Small intestine (tissue), 7 donors: ENCODE results near the gene PC. TPM values are rescaled to one million over a fixed set of nuclear protein-coding genes. Genes with fewer than 3 reads are reported as not detected.

ENCODE experiments used
- DNase-seq, 2 donors: peaks; one replicate each; pipeline versions ENCODE4 v3.0.0 to v3.0.0-alpha.2; 2013
- FAIRE-seq: peaks from 2 replicates; lab custom pipeline; 2012; peaks lifted over from hg19 to GRCh38; lab: Jason Lieb, UNC
- H3K27ac ChIP-seq, 3 donors: one replicate each; pipeline ENCODE4 v1.5.1; 2013; ENCODE audit warnings: low read length in 2 of 3, mild to moderate bottlenecking in 2 of 3, control low read depth in 1 of 3, inconsistent platforms in 1 of 3, low read depth in 1 of 3, moderate library complexity in 1 of 3
- H3K27me3 ChIP-seq, 3 donors: one replicate each; pipeline ENCODE4 v1.6.1; 2013; ENCODE audit warnings: low read length in 3 of 3, inconsistent platforms in 1 of 3; ENCODE audit not compliant: control insufficient read depth in 3 of 3, insufficient read depth in 3 of 3
- H3K36me3 ChIP-seq, 3 donors: one replicate each; pipeline ENCODE4 v1.6.1; 2013; ENCODE audit warnings: low read length in 3 of 3, inconsistent platforms in 1 of 3, low read depth in 1 of 3, mild to moderate bottlenecking in 1 of 3, moderate library complexity in 1 of 3; ENCODE audit not compliant: control insufficient read depth in 3 of 3, insufficient read depth in 2 of 3
- H3K4me1 ChIP-seq, 3 donors: one replicate each; pipeline ENCODE4 v1.6.1; 2013; ENCODE audit warnings: low read length in 2 of 3, inconsistent platforms in 1 of 3, low read depth in 1 of 3, mild to moderate bottlenecking in 1 of 3, moderate library complexity in 1 of 3; ENCODE audit not compliant: control insufficient read depth in 3 of 3, insufficient read depth in 2 of 3
- H3K4me3 ChIP-seq, 3 donors: one replicate each; pipeline ENCODE4 v1.5.1; 2013; ENCODE audit warnings: low read length in 3 of 3, control low read depth in 1 of 3, inconsistent platforms in 1 of 3, low read depth in 1 of 3, mild to moderate bottlenecking in 1 of 3, moderate library complexity in 1 of 3
- H3K9me3 ChIP-seq, 2 donors: one replicate each; pipeline ENCODE4 v1.6.1; 2013; ENCODE audit warnings: low read depth in 1 of 2, low read length in 1 of 2; ENCODE audit not compliant: control insufficient read depth in 2 of 2, insufficient read depth in 1 of 2
- WGBS, 3 donors: extraction: QIAGEN DNeasy Blood & Tissue Kit; methylation state at CpG; one replicate each; pipeline ENCODE4 v1.1.7; 2013; 5-methylcytosine and 5-hydroxymethylcytosine counted together
- polyA plus RNA-seq, 4 donors: library from polyadenylated mRNA; stranded (reverse) in 3 of 4; unstranded in 1 of 4; fragments of 200-250 nt in 3 of 4; fragments of 120-200 nt in 1 of 4; gene quantifications; one replicate each; pipeline versions ENCODE4 v1.2.1 to v1.2.3, GENCODE V29; 2013
- donor health status: healthy with polysubstance abuse.
- donor health status: control.
- donor health status: control.
- donor health status: Bipolar disorder and iron deficiency.
- donor health status: healthy.

The PC gene
- polyA plus RNA-seq, 4 donors: 19.9 to 89.5 (median 46.6) TPM

DNA sequence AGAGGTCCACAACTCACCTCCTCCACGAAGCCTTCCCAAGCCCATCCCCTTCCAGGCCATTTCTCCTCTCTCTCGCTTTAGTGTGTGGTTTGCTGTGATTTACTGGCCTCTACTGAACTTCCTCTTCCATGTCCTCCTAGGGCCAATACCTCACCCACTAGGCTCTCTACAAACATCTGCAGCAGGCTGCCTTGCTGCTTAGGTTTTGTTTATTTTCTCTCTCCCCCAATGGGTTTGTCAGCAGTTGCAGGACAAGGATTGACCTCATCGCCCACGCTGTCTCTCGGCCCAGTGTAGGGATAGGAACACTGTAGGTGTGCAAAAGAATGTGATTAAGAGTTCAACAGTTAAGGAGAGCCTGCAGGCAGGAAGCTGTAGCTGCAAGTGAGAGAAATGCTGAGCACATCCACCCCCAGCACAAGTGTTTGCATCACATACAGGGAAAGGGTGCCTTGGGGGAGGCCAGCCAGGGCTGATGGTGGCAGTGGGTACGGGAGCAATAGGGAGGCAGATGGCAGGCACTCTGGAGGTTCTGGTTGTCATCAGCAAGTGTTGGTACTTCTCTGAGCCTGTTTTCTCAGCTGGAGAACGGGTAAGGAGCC is 1.4 kb downstream of the PC start:
- DNase-seq: peak in 1 of 2 donors; percentile 21

GRCh38 chr11:66953081-66953833 is 4.9 kb downstream of the PC start:
- no peaks in the 10 kb centered on the region for H3K27me3 ChIP-seq
- peaks cover 0 to 12% (median 0%) of the 10 kb centered on the region in 3 donors for H3K36me3 ChIP-seq
- DNase-seq (no peak), FAIRE-seq (no peak)
- H3K27ac ChIP-seq: no peak overlapping the region
- 60 to 76% (median 64%) methylated on average over 13 of the region's 13 CpGs for WGBS, 3 donors
- no peaks in the 10 kb centered on the region for H3K9me3 ChIP-seq
- H3K4me1 ChIP-seq: peaks cover 2 to 12% (median 8%) of the 10 kb centered on the region in 3 donors
- no peak overlapping the region for H3K4me3 ChIP-seq

More for the DNA sequence above, 1.4 kb downstream of the PC start:
- 65 to 81% (median 72%) methylated on average over 7 of the region's 7 CpGs for WGBS, 3 donors
- Histone ChIP-seq H3K27me3 (no peaks in the 10 kb centered on the region), H3K36me3 (peaks cover 0 to 11% (median 0%) of the 10 kb centered on the region in 3 donors), H3K27ac (peak overlapping the region in 1 of 3 donors; percentile 54), H3K4me3 (no peak overlapping the region), H3K9me3 (peaks cover 0 to 4% of the 10 kb centered on the region in 2 donors), H3K4me1 (peaks cover 2 to 18% (median 8%) of the 10 kb centered on the region in 3 donors)
- FAIRE-seq: no peak

GRCh38 chr11:66951927-66952337 is 6.3 kb downstream of the PC start:
- 24 to 44% (median 32%) methylated on average over 7 of the region's 7 CpGs for WGBS, 3 donors
- Histone ChIP-seq H3K4me1 (peaks cover 0 to 5% (median 4%) of the 10 kb centered on the region in 3 donors), H3K36me3 (peaks cover 0 to 12% (median 0%) of the 10 kb centered on the region in 3 donors), H3K27me3 (no peaks in the 10 kb centered on the region), H3K27ac (no peak overlapping the region), H3K4me3 (no peak overlapping the region), H3K9me3 (no peaks in the 10 kb centered on the region)
- DNase-seq: peak in 1 of 2 donors; percentile 29
- no peak for FAIRE-seq

DNA sequence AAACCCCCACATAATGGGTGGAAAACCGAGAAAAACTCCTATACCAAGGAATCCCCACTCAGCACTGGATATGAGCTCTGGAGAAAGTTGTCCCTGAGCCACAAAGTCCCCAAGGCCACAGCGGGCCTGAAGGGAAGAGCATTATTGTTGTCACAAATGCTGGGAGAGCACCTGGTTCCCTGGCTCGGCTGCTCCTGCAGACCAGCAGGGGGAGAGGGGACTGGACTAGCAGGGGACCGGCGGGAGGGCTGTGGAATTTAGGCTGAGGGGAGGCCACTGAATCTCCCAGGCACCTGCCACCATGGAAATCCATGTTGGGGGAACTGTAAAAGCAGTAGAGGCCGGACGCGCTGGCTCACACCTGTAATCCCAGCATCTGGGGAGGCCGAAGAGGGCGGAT is 7.0 kb downstream of the PC start:
- H3K36me3 ChIP-seq: peaks cover 0 to 13% (median 0%) of the 10 kb centered on the region in 3 donors
- FAIRE-seq (no peak), DNase-seq (no peak)
- peaks cover 0 to 5% (median 0%) of the 10 kb centered on the region in 3 donors for H3K4me1 ChIP-seq
- no peak overlapping the region for H3K4me3 ChIP-seq
- 89 to 92% (median 92%) methylated on average over 10 of the region's 10 CpGs for WGBS, 3 donors
- H3K9me3 ChIP-seq: no peaks in the 10 kb centered on the region
- H3K27me3 ChIP-seq: no peaks in the 10 kb centered on the region
- H3K27ac ChIP-seq: no peak overlapping the region

GRCh38 chr11:66950112-66950535 is 8.1 kb downstream of the PC start:
- no peak for FAIRE-seq
- WGBS, 3 donors: 21 to 51% (median 27%) methylated on average over 8 of the region's 8 CpGs
- DNase-seq: peak; percentile 40 to 80
- Histone ChIP-seq H3K36me3 (peaks cover 0 to 9% (median 0%) of the 10 kb centered on the region in 3 donors), H3K4me1 (peaks cover 0 to 5% (median 0%) of the 10 kb centered on the region in 3 donors), H3K27me3 (no peaks in the 10 kb centered on the region), H3K9me3 (no peaks in the 10 kb centered on the region), H3K4me3 (no peak overlapping the region), H3K27ac (peak overlapping the region in 1 of 3 donors; percentile 24)

DNA sequence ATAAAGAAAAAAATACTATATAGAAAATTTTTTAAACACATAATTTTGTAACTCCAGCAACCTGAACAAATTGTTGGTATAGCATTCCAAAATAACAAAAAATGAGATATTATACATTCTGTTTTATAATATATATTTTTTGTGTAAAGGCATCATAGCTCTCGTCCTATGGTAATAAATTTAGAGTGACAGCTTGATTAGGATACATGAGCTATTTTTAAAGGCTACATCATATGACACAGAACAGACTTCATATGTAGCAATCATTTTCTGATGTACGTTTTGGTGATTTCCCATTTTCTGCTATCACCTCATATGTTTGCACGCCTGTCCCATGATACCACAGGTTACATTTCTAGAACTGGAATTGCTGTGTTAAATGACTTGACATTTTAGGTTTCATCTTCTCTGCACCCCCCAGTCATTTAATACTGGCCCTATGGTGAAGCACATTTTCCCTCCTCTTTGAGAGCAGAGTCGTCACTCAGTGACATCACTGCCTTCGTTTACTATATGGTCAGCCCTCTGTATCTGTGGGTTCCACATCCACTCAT is 19.5 kb downstream of the PC start:
- Histone ChIP-seq H3K36me3 (no peaks in the 10 kb centered on the region), H3K4me1 (no peaks in the 10 kb centered on the region), H3K27me3 (no peaks in the 10 kb centered on the region), H3K4me3 (no peak overlapping the region), H3K9me3 (no peaks in the 10 kb centered on the region), H3K27ac (no peak overlapping the region)
- DNase-seq (no peak), FAIRE-seq (no peak)
- WGBS, 3 donors: 84 to 92% (median 89%) methylated on average over 5 of the region's 5 CpGs

GRCh38 chr11:66937193-66937733 is 20.9 kb downstream of the PC start:
- H3K27ac ChIP-seq: no peak overlapping the region
- H3K27me3 ChIP-seq: no peaks in the 10 kb centered on the region
- no peaks in the 10 kb centered on the region for H3K36me3 ChIP-seq
- no peaks in the 10 kb centered on the region for H3K9me3 ChIP-seq
- no peak overlapping the region for H3K4me3 ChIP-seq
- H3K4me1 ChIP-seq: no peaks in the 10 kb centered on the region
- DNase-seq: no peak
- no peak for FAIRE-seq
- 96 to 100% (median 96%) methylated on average over 1 of the region's 1 CpG for WGBS, 3 donors

DNA sequence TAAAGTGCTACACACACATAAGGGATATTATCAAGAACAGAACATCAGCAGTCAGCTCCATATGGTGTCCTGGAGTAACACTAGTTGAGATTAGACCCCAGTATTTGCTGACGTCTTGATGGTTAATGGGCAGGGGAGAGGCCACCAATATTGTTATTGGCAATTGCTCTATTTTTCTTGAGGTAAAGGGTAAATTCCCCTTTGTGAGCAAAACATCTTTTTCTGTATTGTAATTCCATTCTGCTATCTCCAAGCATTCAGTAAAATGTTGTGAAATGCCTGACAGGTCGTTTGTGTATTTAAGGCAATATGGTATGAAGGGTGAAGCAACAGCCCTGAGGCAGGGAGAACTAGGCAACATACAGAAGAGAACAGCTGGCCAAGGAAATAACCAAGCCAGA is 21.9 kb downstream of the PC start:
- no peak overlapping the region for H3K4me3 ChIP-seq
- no peaks in the 10 kb centered on the region for H3K4me1 ChIP-seq
- no peaks in the 10 kb centered on the region for H3K27me3 ChIP-seq
- no peak overlapping the region for H3K27ac ChIP-seq
- H3K9me3 ChIP-seq: no peaks in the 10 kb centered on the region
- DNase-seq: no peak
- WGBS, 3 donors: 62 to 79% (median 62%) methylated on average over 2 of the region's 2 CpGs
- H3K36me3 ChIP-seq: no peaks in the 10 kb centered on the region
- FAIRE-seq: no peak
